Measurements from ENCODE around the gene MIX23. TPM values are rescaled to one million over a fixed set of nuclear protein-coding genes. Genes with fewer than 3 reads are reported as not detected.

Gene MIX23
- total and polyA plus RNA-seq, 10 of the 15 experiments (the other 5 are each of a cell fraction or from before 2014, with no cell fraction given): 30.0 to 176 (median 62.4) TPM

GRCh38 chr3:122421101-122421500, 38.1 kb upstream of the MIX23 start (continued):
- TF ChIP-seq, protein P1, sequence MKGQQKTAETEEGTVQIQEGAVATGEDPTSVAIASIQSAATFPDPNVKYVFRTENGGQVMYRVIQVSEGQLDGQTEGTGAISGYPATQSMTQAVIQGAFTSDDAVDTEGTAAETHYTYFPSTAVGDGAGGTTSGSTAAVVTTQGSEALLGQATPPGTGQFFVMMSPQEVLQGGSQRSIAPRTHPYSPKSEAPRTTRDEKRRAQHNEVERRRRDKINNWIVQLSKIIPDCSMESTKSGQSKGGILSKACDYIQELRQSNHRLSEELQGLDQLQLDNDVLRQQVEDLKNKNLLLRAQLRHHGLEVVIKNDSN (IDR thresholded peaks at IDR 0.05; ENCODE audit: borderline replicate concordance, extremely low read length, insufficient read depth, low read depth, low read length): no peak
- TF ChIP-seq, protein P2, sequence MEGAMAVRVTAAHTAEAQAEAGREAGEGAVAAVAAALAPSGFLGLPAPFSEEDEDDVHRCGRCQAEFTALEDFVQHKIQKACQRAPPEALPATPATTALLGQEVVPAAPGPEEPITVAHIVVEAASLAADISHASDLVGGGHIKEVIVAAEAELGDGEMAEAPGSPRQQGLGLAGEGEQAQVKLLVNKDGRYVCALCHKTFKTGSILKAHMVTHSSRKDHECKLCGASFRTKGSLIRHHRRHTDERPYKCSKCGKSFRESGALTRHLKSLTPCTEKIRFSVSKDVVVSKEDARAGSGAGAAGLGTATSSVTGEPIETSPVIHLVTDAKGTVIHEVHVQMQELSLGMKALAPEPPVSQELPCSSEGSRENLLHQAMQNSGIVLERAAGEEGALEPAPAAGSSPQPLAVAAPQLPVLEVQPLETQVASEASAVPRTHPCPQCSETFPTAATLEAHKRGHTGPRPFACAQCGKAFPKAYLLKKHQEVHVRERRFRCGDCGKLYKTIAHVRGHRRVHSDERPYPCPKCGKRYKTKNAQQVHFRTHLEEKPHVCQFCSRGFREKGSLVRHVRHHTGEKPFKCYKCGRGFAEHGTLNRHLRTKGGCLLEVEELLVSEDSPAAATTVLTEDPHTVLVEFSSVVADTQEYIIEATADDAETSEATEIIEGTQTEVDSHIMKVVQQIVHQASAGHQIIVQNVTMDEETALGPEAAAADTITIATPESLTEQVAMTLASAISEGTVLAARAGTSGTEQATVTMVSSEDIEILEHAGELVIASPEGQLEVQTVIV (IDR thresholded peaks at IDR 0.05; ENCODE audit: borderline replicate concordance, partially characterized antibody): no peak
- no peak for TF ChIP-seq HDAC2 (IDR thresholded peaks at IDR 0.05)
- no peak for TF ChIP-seq NR2C2 (IDR thresholded peaks at IDR 0.05; ENCODE audit: borderline replicate concordance, control insufficient read depth, insufficient read length, low read depth)
- no peak for TF ChIP-seq SPI1 (IDR thresholded peaks at IDR 0.05; ENCODE audit: borderline replicate concordance, insufficient read depth, low read depth, low read length)

GRCh38 chr3:122416966-122417365, 33.9 kb upstream of the MIX23 start:
- ChIA-PET SMC1A (ENCODE audit: uncharacterized antibody, unreplicated experiment) (interaction anchor here (0.6 to 3.0 kb wide), 18 partner anchors 8 to 871 kb away, joined by 3 to 10 read pairs (median 4); partner anchors contain the start of gene POLQ), CTCF (interaction anchor here (0.6 to 3.2 kb wide), 14 partner anchors 8 to 112 kb away, joined by 3 to 29 read pairs (median 3); partner anchors contain the start of gene KPNA1), RAD21 (ENCODE audit: unreplicated experiment) (interaction anchor here (0.9 to 3.7 kb wide), 9 partner anchors 11 to 117 kb away, joined by 3 to 20 read pairs (median 3); partner anchors contain the start of gene FAM162A), POLR2A (interaction anchor here (0.7 to 3.0 kb wide), 9 partner anchors 10 to 279 kb away, joined by 3 to 16 read pairs (median 4); partner anchors contain the start of gene FAM162A)
- H3K9me3 ChIP-seq (replicated peaks; ENCODE audit: control insufficient read depth, insufficient read depth, low read length): no peaks in the 10 kb centered on the region
- BruUV-seq (replicated peaks): no TSS peak
- FAIRE-seq (no peak), DNase-seq (ENCODE audit: low read depth, low spot score) (no peak), ATAC-seq (no peak)
- 65% methylated on average over 13 of the region's 14 CpGs for WGBS (ENCODE audit: insufficient coverage, insufficient replicate concordance, low lambda C conversion rate, missing lambda C conversion rate)
- no peak overlapping the region; the same call in 1 of the 2 replicates for H2AFZ ChIP-seq (ENCODE audit: control insufficient read depth, low read depth, low read length)
- in situ Hi-C loops (cut with MboI) (no loop called here), intact Hi-C loops (cut with micrococcal nuclease; ENCODE audit: unreplicated experiment) (no loop called here)
- no peaks in the 10 kb centered on the region for H3K27me3 ChIP-seq (replicated peaks in 1 of 2; ENCODE audit: control insufficient read depth in 2 of 2, insufficient read depth in 2 of 2, low read length in 1 of 2)
- peaks cover 14% of the 10 kb centered on the region; the same call in 1 of the 2 replicates for H3K4me1 ChIP-seq (ENCODE audit: control insufficient read depth, insufficient read depth, low read length)
- peak overlapping the region; percentile 91 for H3K27ac ChIP-seq (ENCODE audit: control insufficient read depth, insufficient read depth)
- peak overlapping the region; percentile 95 for H3K4me2 ChIP-seq (ENCODE audit: control insufficient read depth, insufficient read depth)
- H4K20me1 ChIP-seq (ENCODE audit: control insufficient read depth, insufficient read depth): no peaks in the 10 kb centered on the region
- peaks cover 0 to 5% of the 10 kb centered on the region in 2 experiments; a peak in 2 of 4 replicates for H3K36me3 ChIP-seq (ENCODE audit: control insufficient read depth in 2 of 2, insufficient read depth in 2 of 2, low read length in 1 of 2)
- peak overlapping the region; percentile 77 for H3K4me3 ChIP-seq
- peak overlapping the region; percentile 75 for H3K9ac ChIP-seq (ENCODE audit: control insufficient read depth, insufficient read depth, low read length)
- peaks cover 32% of the 10 kb centered on the region for H3K79me2 ChIP-seq (ENCODE audit: control insufficient read depth, insufficient read depth, low read length)
- TF ChIP-seq, protein P3, sequence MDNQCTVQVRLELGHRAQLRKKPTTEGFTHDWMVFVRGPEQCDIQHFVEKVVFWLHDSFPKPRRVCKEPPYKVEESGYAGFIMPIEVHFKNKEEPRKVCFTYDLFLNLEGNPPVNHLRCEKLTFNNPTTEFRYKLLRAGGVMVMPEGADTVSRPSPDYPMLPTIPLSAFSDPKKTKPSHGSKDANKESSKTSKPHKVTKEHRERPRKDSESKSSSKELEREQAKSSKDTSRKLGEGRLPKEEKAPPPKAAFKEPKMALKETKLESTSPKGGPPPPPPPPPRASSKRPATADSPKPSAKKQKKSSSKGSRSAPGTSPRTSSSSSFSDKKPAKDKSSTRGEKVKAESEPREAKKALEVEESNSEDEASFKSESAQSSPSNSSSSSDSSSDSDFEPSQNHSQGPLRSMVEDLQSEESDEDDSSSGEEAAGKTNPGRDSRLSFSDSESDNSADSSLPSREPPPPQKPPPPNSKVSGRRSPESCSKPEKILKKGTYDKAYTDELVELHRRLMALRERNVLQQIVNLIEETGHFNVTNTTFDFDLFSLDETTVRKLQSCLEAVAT (IDR thresholded peaks at IDR 0.05): peak; percentile 70
- TF ChIP-seq BACH1 (IDR thresholded peaks at IDR 0.05; ENCODE audit: borderline replicate concordance): no peak

Data from GM12878 (cell line).